HEK293 (cell line): ENCODE data around the gene ZNF768.
A peak's percentile ranks its signal among the peaks of the same experiment; 100 is the strongest.

ENCODE experiments used
- GLI4 ChIP-seq: fragments of 450-650 bp; formaldehyde crosslinking; IDR thresholded peaks from 2 replicates; pipeline ENCODE4 v1.5.1; 2016; ENCODE audit warnings: missing biosample characterization, missing genetic modification characterization
- HOXA7 ChIP-seq: sonication (generic); formaldehyde crosslinking; IDR thresholded peaks from 2 replicates; pipeline ENCODE4 v1.8.1; 2022; ENCODE audit warnings: missing genetic modification reagents, borderline replicate concordance
- MYNN ChIP-seq: fragments of 450-650 bp; formaldehyde crosslinking; IDR thresholded peaks from 2 replicates; pipeline ENCODE4 v1.5.1; 2016; ENCODE audit warnings: missing biosample characterization, missing genetic modification characterization, borderline replicate concordance
- SP7 ChIP-seq: fragments of 450-650 bp; formaldehyde crosslinking; IDR thresholded peaks from 2 replicates; pipeline ENCODE4 v1.5.1; 2016; ENCODE audit warnings: missing biosample characterization, missing genetic modification characterization
- ZBTB20 ChIP-seq: fragments of 450-650 bp; formaldehyde crosslinking; IDR thresholded peaks from 2 replicates; pipeline ENCODE4 v1.5.1; 2016; ENCODE audit warnings: missing biosample characterization, missing genetic modification characterization
- ZIC2 ChIP-seq: fragments of 450-650 bp; formaldehyde crosslinking; IDR thresholded peaks from 2 replicates; pipeline ENCODE4 v1.5.1; 2016; ENCODE audit warnings: missing biosample characterization, missing genetic modification characterization
- ZNF2 ChIP-seq: fragments of 450-650 bp; formaldehyde crosslinking; IDR thresholded peaks from 2 replicates; pipeline ENCODE4 v1.5.1; 2016; ENCODE audit warnings: missing biosample characterization, missing genetic modification characterization
- ZNF221 ChIP-seq: fragments of 450-650 bp; formaldehyde crosslinking; IDR thresholded peaks from 2 replicates; pipeline ENCODE4 v1.5.1; 2017; ENCODE audit warnings: missing biosample characterization, missing genetic modification characterization, borderline replicate concordance
- ZNF239 ChIP-seq: fragments of 450-650 bp; formaldehyde crosslinking; IDR thresholded peaks from 2 replicates; pipeline ENCODE4 v1.5.1; 2016; ENCODE audit warnings: missing biosample characterization, missing genetic modification characterization
- ZNF549 ChIP-seq: fragments of 450-650 bp; IDR thresholded peaks from 2 replicates; pipeline ENCODE4 v1.5.1; 2018; ENCODE audit warnings: missing biosample characterization, missing genetic modification characterization, mild to moderate bottlenecking, inconsistent platforms, moderate library complexity
- ZNF660 ChIP-seq: fragments of 450-650 bp; IDR thresholded peaks from 2 replicates; pipeline ENCODE4 v1.5.1; 2018; ENCODE audit warnings: missing biosample characterization, mild to moderate bottlenecking, missing genetic modification characterization
- ZNF785 ChIP-seq: fragments of 450-650 bp; formaldehyde crosslinking; IDR thresholded peaks from 2 replicates; pipeline ENCODE4 v1.5.1; 2016; ENCODE audit warnings: missing biosample characterization, missing genetic modification characterization
- TF ChIP-seq, protein P1 (sequence below): fragments of 450-650 bp; formaldehyde crosslinking; IDR thresholded peaks from 2 replicates; pipeline ENCODE4 v1.5.1; 2016; ENCODE audit warnings: missing biosample characterization, missing genetic modification characterization
- TF ChIP-seq, protein P2 (sequence below): fragments of 450-650 bp; formaldehyde crosslinking; IDR thresholded peaks from 2 replicates; pipeline ENCODE4 v1.5.1; 2016; ENCODE audit warnings: missing biosample characterization, missing genetic modification characterization
- TF ChIP-seq, protein P3 (sequence below): fragments of 450-650 bp; formaldehyde crosslinking; IDR thresholded peaks from 2 replicates; pipeline ENCODE4 v1.5.1; 2016; ENCODE audit warnings: missing biosample characterization, missing genetic modification characterization, borderline replicate concordance
- TF ChIP-seq, protein P4 (sequence below): fragments of 450-650 bp; formaldehyde crosslinking; IDR thresholded peaks from 2 replicates; pipeline ENCODE4 v1.5.1; 2017; ENCODE audit warnings: missing biosample characterization, missing genetic modification characterization
- TF ChIP-seq, protein P5 (sequence below): fragments of 450-650 bp; formaldehyde crosslinking; IDR thresholded peaks from 2 replicates; pipeline ENCODE4 v1.5.1; 2016; ENCODE audit warnings: missing biosample characterization, missing genetic modification characterization
- TF ChIP-seq, protein P6 (sequence below): fragments of 450-650 bp; formaldehyde crosslinking; IDR thresholded peaks from 2 replicates; pipeline ENCODE4 v1.5.1; 2016; ENCODE audit warnings: missing biosample characterization, missing genetic modification characterization, low read depth
- TF ChIP-seq, protein P7 (sequence below): sonication (generic); formaldehyde crosslinking; IDR thresholded peaks from 2 replicates; pipeline ENCODE4 v1.8.1; 2022; ENCODE audit warnings: mild to moderate bottlenecking, moderate library complexity, missing genetic modification reagents
- TF ChIP-seq, protein P8 (sequence below): fragments of 450-650 bp; formaldehyde crosslinking; conservative IDR thresholded peaks from 2 replicates; pipeline ENCODE4 v1.5.1; 2016; ENCODE audit warnings: low read depth, missing biosample characterization, missing genetic modification characterization

ZNF768 gene

DNA sequence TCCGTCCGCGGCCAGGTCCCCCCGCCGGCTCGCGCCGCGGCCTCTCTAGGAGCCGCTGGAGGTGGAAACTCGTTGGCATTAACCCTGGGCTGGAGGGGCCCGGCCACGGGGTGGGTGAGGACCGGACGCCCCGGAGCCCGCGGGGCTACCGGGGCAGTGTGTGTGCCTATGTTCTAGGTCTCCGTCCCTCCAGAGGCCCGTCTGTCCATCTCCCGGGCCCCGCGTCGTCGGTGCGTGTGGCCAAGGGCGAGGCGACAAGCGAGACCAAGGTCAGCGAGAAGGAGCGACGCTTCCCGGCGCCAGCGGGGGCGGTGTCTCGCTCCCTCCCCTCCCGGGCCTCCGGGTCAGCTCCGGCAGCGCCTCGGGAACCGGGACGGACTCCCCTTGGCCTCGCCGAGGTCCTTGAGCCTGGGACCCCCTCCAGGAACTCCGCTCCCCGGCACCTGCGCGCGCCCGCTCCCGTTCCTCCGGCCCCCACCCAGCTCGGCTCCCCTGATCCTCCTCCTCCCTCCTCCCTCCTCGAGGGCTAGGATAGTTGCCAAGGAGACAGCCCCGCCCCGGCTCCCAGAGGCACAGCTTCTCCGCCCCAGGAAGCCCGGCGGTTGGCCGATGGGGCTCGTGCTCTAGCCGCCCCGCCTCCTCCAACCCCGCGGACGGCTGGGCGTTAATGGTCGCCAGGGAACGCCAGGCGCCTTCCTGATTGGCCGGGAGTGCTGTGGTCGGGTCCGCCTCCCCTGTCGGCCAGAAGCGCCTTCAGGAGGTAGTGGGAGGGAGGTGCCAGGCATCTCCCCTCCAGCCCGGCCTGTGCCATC is 663 bp upstream of the ZNF768 start (continued):
- TF ChIP-seq, protein P1, sequence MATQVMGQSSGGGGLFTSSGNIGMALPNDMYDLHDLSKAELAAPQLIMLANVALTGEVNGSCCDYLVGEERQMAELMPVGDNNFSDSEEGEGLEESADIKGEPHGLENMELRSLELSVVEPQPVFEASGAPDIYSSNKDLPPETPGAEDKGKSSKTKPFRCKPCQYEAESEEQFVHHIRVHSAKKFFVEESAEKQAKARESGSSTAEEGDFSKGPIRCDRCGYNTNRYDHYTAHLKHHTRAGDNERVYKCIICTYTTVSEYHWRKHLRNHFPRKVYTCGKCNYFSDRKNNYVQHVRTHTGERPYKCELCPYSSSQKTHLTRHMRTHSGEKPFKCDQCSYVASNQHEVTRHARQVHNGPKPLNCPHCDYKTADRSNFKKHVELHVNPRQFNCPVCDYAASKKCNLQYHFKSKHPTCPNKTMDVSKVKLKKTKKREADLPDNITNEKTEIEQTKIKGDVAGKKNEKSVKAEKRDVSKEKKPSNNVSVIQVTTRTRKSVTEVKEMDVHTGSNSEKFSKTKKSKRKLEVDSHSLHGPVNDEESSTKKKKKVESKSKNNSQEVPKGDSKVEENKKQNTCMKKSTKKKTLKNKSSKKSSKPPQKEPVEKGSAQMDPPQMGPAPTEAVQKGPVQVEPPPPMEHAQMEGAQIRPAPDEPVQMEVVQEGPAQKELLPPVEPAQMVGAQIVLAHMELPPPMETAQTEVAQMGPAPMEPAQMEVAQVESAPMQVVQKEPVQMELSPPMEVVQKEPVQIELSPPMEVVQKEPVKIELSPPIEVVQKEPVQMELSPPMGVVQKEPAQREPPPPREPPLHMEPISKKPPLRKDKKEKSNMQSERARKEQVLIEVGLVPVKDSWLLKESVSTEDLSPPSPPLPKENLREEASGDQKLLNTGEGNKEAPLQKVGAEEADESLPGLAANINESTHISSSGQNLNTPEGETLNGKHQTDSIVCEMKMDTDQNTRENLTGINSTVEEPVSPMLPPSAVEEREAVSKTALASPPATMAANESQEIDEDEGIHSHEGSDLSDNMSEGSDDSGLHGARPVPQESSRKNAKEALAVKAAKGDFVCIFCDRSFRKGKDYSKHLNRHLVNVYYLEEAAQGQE (tag by site-specific recombination) = peak; percentile 77
- TF ChIP-seq ZNF221 (tag by site-specific recombination) = peak; percentile 69; the same call in 1 of the 2 replicates
- TF ChIP-seq ZNF2 (tag by site-specific recombination) = peak; percentile 81; the same call in 1 of the 2 replicates
- TF ChIP-seq GLI4 = peak; percentile 92
- TF ChIP-seq, protein P2, sequence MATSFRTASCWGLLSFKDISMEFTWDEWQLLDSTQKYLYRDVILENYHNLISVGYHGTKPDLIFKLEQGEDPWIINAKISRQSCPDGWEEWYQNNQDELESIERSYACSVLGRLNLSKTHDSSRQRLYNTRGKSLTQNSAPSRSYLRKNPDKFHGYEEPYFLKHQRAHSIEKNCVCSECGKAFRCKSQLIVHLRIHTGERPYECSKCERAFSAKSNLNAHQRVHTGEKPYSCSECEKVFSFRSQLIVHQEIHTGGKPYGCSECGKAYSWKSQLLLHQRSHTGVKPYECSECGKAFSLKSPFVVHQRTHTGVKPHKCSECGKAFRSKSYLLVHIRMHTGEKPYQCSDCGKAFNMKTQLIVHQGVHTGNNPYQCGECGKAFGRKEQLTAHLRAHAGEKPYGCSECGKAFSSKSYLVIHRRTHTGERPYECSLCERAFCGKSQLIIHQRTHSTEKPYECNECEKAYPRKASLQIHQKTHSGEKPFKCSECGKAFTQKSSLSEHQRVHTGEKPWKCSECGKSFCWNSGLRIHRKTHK (tag by site-specific recombination) = no peak
- TF ChIP-seq SP7 (tag by site-specific recombination) = peak; percentile 87
- TF ChIP-seq ZNF660 (tag by site-specific recombination) = peak; percentile 90
- peak; percentile 86; the same call in 1 of the 2 replicates for TF ChIP-seq ZNF785 (tag by site-specific recombination)
- TF ChIP-seq, protein P3, sequence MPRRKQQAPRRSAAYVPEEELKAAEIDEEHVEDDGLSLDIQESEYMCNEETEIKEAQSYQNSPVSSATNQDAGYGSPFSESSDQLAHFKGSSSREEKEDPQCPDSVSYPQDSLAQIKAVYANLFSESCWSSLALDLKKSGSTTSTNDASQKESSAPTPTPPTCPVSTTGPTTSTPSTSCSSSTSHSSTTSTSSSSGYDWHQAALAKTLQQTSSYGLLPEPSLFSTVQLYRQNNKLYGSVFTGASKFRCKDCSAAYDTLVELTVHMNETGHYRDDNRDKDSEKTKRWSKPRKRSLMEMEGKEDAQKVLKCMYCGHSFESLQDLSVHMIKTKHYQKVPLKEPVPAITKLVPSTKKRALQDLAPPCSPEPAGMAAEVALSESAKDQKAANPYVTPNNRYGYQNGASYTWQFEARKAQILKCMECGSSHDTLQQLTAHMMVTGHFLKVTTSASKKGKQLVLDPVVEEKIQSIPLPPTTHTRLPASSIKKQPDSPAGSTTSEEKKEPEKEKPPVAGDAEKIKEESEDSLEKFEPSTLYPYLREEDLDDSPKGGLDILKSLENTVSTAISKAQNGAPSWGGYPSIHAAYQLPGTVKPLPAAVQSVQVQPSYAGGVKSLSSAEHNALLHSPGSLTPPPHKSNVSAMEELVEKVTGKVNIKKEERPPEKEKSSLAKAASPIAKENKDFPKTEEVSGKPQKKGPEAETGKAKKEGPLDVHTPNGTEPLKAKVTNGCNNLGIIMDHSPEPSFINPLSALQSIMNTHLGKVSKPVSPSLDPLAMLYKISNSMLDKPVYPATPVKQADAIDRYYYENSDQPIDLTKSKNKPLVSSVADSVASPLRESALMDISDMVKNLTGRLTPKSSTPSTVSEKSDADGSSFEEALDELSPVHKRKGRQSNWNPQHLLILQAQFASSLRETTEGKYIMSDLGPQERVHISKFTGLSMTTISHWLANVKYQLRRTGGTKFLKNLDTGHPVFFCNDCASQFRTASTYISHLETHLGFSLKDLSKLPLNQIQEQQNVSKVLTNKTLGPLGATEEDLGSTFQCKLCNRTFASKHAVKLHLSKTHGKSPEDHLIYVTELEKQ (tag by site-specific recombination) = 0 out of 2 replicates have a peak, but pooled peaks have one; percentile 35
- TF ChIP-seq, protein P4, sequence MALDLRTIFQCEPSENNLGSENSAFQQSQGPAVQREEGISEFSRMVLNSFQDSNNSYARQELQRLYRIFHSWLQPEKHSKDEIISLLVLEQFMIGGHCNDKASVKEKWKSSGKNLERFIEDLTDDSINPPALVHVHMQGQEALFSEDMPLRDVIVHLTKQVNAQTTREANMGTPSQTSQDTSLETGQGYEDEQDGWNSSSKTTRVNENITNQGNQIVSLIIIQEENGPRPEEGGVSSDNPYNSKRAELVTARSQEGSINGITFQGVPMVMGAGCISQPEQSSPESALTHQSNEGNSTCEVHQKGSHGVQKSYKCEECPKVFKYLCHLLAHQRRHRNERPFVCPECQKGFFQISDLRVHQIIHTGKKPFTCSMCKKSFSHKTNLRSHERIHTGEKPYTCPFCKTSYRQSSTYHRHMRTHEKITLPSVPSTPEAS (tag by site-specific recombination) = peak; percentile 40; the same call in 1 of the 2 replicates
- TF ChIP-seq, protein P5, sequence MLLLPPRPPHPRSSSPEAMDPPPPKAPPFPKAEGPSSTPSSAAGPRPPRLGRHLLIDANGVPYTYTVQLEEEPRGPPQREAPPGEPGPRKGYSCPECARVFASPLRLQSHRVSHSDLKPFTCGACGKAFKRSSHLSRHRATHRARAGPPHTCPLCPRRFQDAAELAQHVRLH (tag by site-specific recombination) = 0 out of 2 replicates have a peak, but pooled peaks have one; percentile 45
- no peak for TF ChIP-seq HOXA7 (CRISPR knock-in tag)
- no peak for TF ChIP-seq ZNF549
- TF ChIP-seq, protein P6, sequence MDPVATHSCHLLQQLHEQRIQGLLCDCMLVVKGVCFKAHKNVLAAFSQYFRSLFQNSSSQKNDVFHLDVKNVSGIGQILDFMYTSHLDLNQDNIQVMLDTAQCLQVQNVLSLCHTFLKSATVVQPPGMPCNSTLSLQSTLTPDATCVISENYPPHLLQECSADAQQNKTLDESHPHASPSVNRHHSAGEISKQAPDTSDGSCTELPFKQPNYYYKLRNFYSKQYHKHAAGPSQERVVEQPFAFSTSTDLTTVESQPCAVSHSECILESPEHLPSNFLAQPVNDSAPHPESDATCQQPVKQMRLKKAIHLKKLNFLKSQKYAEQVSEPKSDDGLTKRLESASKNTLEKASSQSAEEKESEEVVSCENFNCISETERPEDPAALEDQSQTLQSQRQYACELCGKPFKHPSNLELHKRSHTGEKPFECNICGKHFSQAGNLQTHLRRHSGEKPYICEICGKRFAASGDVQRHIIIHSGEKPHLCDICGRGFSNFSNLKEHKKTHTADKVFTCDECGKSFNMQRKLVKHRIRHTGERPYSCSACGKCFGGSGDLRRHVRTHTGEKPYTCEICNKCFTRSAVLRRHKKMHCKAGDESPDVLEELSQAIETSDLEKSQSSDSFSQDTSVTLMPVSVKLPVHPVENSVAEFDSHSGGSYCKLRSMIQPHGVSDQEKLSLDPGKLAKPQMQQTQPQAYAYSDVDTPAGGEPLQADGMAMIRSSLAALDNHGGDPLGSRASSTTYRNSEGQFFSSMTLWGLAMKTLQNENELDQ (tag by site-specific recombination) = no peak
- 0 out of 2 replicates have a peak, but pooled peaks have one; percentile 43 for TF ChIP-seq MYNN (tag by site-specific recombination)
- TF ChIP-seq ZBTB20 = peak; percentile 95
- TF ChIP-seq, protein P7, sequence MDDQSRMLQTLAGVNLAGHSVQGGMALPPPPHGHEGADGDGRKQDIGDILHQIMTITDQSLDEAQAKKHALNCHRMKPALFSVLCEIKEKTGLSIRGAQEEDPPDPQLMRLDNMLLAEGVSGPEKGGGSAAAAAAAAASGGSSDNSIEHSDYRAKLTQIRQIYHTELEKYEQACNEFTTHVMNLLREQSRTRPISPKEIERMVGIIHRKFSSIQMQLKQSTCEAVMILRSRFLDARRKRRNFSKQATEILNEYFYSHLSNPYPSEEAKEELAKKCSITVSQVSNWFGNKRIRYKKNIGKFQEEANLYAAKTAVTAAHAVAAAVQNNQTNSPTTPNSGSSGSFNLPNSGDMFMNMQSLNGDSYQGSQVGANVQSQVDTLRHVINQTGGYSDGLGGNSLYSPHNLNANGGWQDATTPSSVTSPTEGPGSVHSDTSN = no peak; the same call in 1 of the 2 replicates
- TF ChIP-seq ZNF239 = peak; percentile 42; the same call in 1 of the 2 replicates
- peak; percentile 83 for TF ChIP-seq ZIC2 (tag by site-specific recombination)
- TF ChIP-seq, protein P8, sequence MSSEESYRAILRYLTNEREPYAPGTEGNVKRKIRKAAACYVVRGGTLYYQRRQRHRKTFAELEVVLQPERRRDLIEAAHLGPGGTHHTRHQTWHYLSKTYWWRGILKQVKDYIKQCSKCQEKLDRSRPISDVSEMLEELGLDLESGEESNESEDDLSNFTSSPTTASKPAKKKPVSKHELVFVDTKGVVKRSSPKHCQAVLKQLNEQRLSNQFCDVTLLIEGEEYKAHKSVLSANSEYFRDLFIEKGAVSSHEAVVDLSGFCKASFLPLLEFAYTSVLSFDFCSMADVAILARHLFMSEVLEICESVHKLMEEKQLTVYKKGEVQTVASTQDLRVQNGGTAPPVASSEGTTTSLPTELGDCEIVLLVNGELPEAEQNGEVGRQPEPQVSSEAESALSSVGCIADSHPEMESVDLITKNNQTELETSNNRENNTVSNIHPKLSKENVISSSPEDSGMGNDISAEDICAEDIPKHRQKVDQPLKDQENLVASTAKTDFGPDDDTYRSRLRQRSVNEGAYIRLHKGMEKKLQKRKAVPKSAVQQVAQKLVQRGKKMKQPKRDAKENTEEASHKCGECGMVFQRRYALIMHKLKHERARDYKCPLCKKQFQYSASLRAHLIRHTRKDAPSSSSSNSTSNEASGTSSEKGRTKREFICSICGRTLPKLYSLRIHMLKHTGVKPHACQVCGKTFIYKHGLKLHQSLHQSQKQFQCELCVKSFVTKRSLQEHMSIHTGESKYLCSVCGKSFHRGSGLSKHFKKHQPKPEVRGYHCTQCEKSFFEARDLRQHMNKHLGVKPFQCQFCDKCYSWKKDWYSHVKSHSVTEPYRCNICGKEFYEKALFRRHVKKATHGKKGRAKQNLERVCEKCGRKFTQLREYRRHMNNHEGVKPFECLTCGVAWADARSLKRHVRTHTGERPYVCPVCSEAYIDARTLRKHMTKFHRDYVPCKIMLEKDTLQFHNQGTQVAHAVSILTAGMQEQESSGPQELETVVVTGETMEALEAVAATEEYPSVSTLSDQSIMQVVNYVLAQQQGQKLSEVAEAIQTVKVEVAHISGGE (tag by site-specific recombination) = peak; percentile 98
